ENCODE results near the gene AOX1.
"Not testable (repeated sequence)": the region's sequence is repeated elsewhere in the genome, so short reads cannot be mapped to it uniquely, and the experiment has no call there.

AOX1 gene

GRCh38 chr2:200585730-200586643 is at the start of gene AOX1:
Gene AOX1 (plus strand): TSS chr2:200586014. CDS start chr2:200586109, 95 bp downstream.
- DNase-seq: no peak

- no peak for DNase-seq
These were observed 47.7 kb upstream of the AOX1 start for GRCh38 chr2:200538139-200538538.

- no peak for DNase-seq
These were observed 45.0 kb upstream of the AOX1 start for GRCh38 chr2:200540793-200541192.

DNA sequence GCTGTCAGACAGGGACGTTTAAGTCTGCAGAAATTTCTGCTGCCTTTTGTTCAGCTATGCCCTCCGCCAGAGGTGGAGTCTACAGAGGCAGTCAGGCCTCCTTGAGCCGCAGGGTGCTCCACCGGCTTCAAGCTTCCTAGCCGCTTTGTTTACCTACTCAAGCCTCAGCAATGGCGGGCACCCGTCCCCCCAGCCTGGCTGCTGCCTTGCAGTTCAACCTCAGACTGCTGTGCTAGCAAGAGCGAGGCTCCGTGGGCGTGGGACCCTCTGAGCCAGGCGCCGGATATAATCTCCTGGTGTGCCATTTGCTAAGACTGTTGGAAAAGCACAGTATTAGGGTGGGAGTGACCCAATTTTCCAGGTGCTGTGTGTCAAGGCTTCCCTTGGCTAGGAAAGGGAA is 19.2 kb upstream of the AOX1 start:
- not testable (repeated sequence) for DNase-seq

DNA sequence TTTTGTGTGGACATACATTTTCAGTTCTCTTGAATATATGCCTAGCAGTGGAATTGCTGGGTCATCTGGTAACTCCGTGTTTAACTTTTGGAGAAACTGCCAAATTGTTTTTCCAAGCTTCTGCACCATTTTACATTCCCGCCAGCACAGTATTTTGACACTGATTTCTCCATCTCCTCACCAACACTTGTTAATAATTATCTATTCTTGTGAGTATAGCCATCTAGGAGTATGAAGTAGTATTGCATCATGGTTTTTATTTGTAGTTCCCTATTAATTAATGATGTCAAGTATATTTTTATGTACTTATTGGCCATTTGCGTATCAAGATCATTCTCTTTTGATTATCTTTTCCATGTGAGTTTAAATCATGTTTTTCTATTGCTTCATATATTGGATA is 17.9 kb upstream of the AOX1 start:
- no peak for DNase-seq

GRCh38 chr2:200575957-200576356 is 9.9 kb upstream of the AOX1 start:
- no peak for DNase-seq

DNA sequence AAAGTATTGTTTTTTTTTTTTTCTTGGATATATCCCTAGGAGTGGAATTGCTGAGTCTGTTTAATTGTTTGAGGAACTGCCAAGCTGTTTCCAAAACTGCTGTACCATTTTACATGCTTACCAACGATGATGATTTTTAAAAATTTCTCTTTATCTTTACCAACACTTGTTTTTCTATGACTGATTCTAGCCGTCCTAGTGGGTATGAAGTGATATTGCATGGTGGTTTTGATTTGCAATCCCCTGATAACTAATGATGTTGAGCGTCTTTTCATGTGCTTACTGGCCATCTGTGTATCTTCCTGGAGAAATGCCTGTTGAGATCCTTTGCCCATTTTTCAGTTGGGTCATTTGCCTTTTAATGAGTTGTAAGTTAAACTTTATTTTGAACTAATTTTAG is 8.8 kb upstream of the AOX1 start:
- DNase-seq: no peak

GRCh38 chr2:200578778-200579177 is 7.0 kb upstream of the AOX1 start:
- DNase-seq: no peak

- no peak for DNase-seq
These were observed 1.2 kb upstream of the AOX1 start for GRCh38 chr2:200584639-200585038.

DNA sequence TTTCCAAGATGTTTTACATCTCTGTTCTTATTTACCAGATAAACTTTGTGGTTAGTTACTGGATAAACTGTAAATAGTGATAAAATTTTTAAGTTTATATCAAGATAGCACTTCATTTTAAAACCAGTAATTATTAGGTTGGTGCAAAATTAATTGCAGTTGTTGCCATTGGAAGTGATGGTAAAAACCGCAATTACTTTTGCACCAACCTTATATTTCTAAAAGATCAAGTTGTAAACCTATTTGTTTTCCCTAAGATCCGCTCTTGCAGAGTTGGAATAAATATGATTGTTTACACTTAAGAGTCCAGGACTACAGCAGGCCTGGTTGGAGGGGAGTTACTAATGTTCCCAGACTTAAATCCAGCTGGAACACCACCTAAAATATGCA is 479 bp upstream of the AOX1 start:
- DNase-seq: no peak

- DNase-seq: no peak
These were observed 796 bp downstream of the AOX1 start for GRCh38 chr2:200586644-200586975.

DNA sequence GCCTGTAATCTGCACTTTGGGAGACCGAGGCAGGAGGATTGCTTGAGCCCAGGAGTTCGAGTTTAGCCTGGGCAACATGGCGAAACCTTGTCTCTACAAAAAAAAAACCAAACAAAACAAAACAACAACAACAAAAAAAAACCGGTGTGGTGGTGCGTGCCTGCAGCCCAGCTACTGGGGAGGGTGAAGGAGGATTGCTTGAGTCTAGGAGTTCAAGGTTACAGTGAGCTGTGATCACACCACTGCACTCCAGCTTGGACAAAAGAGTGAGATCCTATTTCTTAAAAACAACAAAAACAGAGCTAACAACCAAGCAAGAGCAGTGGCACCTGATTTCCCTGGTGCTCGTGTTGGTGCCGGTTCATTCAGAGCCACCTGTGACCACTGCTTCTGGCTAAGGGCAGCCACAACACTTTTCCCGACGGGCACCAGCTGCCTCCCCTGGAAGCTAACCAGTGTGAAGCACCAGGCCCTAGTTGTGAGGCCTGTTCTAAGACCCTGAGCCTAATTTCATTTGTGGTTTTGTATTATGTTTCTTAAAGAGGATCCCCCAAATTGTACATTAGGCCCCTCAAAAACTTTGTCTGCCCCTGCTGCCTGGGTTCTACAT is 1.3 kb downstream of the AOX1 start:
- DNase-seq: no peak

DNA sequence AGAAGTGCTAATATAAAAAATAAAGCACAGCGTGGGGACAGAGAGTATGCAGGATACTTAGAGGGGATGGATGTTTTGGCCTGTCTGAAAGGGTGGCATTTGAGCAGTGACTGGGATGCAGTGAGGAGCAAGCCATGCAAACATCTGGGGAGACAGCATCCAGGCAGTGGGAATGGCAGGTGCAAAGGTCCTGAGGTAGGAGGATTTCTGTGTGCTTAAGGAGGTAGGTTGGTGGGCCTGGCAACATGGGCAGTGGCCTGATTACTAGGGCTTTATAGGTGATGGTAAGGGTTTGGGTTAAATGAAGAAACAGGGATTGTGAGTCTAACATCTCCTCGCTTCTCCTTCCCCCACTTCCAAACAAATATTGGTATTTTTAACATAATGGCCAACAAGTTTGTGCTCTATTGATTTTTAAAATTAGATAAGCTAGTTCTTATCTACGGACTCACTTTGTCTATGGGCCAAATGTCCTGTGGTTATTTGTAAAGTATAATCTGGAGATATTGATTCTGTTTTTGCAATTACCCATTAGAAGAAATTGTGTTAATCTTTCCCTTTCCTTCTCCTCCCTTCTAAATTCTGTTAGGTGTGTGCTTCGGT is 2.4 kb downstream of the AOX1 start:
- DNase-seq: no peak

- DNase-seq: no peak
These were observed 4.3 kb downstream of the AOX1 start for GRCh38 chr2:200590090-200590489.

DNA sequence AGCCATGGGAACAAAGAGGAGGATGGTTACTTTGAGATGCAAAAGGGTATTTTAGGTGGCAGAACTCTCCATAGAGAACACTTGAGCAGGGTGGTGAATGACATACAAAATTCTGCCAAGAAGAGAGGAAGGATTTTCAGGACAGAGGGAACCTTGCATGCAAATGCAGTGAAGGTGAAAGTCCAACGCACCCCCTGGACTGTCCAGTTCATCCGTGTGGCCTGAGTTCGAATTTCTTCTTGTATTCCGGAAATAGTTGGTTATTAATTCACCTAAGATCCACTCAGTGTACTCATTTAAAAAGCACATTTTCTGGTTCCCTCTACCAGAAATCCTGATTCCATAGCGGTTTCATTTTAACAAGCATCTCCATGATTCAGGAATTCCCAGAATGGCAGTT is 5.5 kb downstream of the AOX1 start:
- DNase-seq: no peak

DNA sequence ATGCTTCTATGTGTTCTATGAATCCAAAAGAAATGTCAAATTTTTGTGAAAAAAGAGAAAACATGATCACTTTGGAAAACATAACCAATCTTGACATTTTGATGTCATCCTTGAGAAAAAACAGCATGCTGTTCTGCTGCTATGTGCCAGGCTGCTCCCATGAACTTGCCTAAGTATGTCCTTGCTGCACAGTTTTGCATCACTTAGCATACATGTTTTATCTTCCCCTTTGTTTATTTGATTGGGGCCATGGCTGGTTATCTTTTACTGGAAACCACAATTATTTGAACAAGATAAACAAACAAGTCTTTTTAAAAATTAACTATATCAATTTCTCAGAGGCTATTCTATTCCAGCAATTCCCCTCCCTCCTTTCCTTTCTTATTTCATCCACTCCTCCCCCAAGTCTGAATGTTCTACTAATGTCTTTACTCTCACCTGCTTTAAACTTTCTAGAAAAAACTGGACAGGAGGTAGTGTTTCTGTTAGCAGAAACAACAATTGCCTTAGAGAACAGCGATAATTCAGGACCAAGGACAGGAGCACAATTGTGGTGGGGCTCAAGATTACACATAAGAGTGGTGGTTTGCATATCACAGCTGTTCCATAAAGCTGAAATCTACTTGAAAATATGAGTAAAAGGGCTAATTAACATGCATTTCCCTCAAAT is 6.7 kb downstream of the AOX1 start:
- DNase-seq: peak; percentile 29

DNA sequence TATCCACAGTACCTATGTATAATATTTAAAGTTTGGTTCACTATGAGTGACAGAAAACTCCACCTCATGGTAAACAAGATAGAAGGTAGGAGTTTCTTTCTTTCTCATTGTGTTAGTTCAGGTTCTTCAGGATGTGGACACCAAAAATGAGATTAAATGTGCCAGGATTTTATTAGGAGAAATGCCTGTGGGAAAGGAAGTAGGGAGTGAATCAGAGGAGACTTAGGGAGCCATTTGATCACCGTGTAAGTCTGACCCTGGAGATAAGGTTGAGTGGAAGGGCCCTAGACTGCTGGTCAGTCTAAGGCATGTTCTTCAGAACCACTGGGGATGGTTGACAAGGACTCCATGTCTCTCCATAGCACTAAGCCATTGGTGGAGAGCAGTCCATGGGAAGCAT is 8.1 kb downstream of the AOX1 start:
- DNase-seq: no peak

DNA sequence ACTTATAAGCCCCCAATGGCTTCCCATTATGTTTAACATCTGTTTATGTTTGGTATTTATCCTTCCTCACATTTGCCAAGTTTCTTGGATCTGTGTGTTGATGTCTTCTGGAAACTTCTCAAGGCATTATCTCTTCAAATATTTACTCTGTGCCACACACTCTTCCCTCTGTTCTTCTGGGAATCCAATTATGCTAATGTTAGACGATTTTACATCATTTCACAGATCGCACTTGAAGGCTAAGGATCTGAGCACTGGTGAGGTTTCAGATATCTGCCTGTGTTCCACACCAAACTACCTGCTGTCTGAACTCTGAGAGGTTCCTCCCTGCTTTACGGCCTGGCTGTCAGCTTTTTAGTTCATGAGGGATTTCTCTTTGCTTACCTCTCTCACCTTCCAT is 10.1 kb downstream of the AOX1 start:
- DNase-seq: no peak

- no peak for DNase-seq
These were observed 11.2 kb downstream of the AOX1 start for GRCh38 chr2:200596774-200597570.

DNA sequence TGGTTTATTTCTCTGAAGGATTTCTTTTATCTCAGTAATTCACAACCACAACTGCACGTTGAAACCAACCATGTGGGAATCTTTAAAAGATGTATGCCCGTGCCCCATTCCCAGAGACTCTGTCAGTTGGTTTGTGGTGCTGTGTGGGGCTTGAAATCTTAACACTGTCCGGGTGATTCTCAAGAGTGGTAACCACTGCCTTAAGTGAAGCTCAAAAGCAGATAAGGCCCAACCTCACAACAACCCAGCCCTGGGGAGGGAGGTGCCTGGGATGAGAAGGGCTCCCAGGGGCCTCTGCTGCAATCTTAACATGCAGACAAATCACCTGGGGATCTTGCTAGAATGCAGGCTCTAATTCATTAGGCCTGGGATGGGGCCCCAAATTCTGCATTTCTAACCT is 13.4 kb downstream of the AOX1 start:
- DNase-seq: no peak

GRCh38 chr2:200600549-200601225 is 14.9 kb downstream of the AOX1 start:
- DNase-seq: no peak

GRCh38 chr2:200602584-200602983 is 16.8 kb downstream of the AOX1 start:
- DNase-seq: no peak
